GM18858 (cell line): ENCODE results near the gene EYA4.

Source experiments
- ATAC-seq: cut with Tn5 transposase; IDR thresholded peaks from one replicate; pipeline ENCODE4 v1.9.1; 2021; ENCODE audit not compliant: unreplicated experiment

EYA4 gene

DNA sequence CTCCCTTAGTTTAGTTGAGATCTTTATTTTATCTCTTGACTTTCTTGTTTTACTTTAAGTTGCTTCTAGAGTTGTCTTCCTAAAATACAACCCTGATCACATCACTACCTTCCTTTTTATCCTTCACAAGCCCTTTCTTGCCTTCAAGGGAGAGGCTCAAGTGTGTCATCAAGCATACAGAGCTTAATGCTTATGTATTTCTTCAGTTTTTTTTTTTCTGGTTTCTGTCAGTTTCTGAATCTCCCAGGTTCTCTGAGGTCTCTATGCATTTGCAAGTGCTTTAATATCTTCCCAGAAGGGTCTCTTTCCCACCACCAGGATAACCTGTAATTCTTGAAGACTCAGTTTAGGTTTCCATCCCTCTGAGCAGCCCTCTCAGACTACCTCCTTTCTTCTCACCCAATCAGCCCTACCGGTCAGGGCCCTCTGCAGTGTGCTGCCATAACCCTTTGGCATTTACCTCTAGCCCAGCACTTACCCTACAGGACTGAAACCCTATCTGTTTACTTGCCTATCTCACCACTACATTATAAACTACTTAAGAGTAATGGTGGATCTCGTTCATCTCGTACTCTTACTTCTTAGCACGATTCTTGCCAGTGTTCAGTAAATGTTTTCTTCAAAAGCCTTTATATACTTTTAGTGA lies 36.9 kb downstream of the EYA4 start:
- ATAC-seq, result no peak

DNA sequence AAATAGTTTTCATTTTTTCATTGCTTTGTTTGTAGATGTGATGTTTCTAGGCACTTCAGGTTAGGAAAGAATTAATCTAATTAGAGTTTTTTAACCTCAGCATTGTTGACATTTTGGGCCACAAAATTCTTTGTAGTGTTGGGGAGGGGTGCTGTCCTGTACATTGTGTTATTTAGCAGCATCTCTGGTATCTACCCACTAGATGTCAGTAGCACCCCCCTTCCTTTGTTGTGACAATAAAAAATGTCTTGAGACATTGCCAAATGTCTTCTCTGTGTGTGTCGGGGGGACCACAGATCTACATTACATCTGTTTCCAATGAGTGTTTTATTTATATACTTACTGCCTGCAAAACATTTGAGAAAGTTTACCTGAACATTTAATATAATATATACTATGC lies 45.6 kb downstream of the EYA4 start:
- ATAC-seq, result no peak

DNA sequence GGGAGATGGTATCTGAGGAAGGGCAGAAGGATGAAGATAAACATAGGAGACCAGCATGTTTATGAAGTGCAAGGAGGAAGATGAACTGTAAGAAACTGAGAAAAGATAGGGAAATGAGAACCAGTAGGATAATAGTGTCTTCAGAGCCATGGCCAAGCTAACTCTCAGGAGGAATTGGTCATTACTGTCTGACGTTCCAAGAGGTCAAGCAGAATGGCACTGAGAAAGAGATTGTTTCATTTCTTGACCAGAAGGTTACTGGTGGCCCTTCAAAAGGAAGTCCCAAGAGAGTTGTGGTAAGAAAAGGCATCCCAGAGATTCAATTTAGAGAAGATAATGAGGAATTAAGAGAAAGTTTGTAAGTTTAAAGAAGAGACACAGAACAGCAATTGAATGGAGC lies 47.5 kb downstream of the EYA4 start:
- ATAC-seq, result no peak

DNA sequence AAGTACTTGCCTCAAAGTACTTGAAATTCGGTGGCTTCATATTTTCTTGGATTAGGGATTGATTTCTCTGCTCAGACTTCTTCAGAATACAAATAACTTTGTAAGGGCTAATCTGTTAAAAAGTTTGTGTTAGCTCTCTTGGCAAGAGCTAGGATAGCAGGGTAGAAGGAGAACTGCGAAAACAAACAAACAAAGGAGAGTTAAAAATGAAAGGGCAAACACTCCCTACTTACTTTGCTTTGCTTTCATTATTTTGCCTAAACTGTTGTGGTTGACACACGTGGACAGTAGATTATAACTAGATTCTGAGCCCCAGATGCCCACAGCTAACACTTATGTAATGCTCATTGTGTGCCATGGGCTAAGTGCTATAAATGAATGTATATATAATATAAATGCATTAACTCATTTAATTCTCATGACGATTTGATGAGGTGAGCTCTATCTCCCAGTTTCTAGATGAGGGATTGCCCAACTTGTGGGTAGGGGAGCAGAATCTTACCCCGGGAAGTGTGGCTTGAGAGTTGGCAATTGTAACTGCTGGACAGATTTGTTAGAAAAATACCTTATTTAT lies 48.7 kb downstream of the EYA4 start:
- no peak for ATAC-seq

DNA sequence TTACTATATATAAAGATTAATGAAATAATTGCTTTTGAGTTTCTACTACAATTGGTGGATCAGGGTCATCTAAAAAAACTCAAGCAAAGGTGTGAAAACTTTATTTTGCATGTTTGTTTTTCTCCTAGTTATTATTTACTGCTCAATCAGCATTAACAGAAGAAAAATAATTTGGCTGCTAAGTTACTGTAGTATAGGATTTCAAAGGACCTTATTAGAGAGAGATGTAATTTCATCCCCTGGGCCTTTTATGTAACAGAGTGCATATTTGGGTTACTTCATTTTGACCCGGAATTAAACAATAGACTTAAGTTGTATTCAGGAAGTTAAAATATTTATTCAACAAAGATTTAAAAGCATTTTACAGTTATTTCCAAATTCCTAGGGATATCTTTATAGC lies 49.8 kb downstream of the EYA4 start:
- ATAC-seq, result no peak

DNA sequence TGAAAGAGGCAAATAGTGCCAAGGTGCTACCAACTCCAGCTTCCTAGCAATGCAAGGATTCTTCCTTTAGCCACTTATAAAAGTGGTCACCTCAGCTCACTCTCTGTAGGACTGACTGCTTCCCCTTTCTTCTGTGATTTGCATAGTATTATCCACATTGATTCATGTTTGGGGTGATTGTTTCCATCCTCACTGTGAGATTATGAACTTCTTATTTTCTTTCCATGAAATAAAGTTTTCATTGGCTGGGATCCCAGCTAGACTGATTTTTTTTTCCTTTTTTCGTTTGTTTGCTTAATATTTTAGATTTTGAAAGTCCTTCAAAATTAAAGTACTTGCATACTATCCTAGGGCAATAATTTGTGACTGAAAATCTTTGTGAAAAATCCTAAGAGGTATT lies 50.5 kb downstream of the EYA4 start:
- ATAC-seq, result no peak

DNA sequence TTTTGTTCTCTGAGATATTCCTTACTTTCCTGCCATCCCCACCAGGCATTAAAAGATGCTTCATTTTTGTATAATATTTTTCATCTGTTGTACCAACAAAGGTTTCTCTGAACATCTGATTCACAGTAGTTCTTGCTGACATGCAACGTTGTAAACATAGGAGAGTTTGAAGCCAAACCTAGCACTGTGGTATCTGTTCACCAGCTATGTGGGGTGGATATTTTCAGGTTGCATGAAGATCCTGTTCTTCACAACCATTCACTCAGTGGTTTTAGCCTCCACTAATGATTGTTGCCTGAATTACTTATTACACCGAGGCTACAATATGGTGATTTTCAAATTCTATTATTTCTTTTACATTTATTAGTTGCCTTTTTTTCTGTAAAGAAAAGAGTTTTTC lies 56.5 kb downstream of the EYA4 start:
- ATAC-seq, result no peak

DNA sequence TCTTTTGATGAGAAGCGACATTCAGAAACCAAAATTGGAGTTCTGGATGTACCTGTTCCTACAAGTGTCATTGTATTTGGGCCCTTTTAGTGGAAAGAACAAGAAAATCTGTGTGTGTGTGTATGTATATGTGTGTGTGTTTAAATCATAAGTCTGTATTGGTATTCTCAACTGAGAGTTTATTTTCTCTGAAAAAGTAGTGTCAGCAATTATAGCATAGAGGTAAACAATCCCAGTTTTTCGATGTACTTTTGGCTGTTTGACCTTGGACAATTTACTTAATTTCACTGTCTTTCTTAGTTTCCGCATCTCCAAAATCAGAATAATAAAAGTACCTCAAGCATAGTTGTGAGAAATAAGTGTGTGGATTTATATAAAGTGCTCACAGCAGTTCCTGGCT lies 57.2 kb downstream of the EYA4 start:
- no peak for ATAC-seq

DNA sequence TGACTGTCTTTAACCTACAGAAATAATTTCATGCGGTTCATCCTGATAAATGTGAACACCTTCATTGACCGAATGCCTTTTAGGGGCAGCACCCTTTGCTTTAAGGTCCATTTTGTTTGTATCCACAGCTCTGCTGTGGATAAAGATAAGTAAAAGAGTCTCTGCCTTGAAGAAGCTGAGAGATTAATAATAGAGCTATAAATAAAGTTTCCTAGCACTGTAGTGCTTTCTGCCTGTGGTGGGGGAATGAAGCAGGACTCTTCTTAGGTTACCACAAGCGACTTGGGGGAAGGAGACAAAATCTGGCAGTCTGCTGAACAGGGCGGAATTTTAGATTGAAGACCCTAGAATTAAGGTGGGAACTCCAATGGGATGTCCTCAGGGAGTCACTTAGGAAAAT lies 57.6 kb downstream of the EYA4 start:
- no peak for ATAC-seq

DNA sequence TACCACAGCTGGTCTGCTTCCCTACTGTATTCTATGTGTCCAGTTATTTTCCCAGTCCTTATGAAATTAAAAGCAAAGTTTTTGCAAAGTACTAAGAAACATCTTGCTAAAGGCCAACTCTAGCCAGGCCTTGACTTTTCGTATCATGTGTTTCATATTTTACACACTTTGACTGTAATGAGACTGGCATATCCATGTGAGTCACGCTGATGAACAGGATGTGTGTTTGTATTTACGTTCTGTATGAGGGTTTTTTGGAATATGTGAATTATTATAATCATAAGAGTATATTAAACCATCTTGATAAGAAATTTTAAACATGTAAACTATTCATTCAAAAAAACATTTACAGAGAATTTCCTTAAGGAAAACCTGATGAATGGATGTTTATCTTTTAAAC lies 59.7 kb downstream of the EYA4 start:
- ATAC-seq, result no peak

DNA sequence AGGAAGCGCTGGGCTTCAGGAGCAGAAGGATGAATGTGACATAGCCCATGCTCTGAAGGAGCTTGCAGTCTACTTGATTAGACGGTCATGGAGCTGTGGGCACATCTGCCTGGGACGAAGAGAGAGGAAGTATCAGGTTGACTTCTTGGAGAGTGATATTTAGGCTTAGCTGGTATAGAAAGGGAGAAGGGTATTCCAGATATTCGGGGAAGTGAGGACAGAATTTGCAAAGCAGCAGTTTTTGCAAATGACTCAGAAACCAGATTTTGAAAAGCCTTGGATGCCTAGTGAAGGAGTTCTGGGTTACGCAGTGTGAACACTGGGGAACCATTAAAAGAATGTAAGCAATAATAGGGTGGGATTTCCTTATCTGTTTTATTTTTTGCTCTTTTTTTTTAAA lies 60.7 kb downstream of the EYA4 start:
- ATAC-seq, result no peak

DNA sequence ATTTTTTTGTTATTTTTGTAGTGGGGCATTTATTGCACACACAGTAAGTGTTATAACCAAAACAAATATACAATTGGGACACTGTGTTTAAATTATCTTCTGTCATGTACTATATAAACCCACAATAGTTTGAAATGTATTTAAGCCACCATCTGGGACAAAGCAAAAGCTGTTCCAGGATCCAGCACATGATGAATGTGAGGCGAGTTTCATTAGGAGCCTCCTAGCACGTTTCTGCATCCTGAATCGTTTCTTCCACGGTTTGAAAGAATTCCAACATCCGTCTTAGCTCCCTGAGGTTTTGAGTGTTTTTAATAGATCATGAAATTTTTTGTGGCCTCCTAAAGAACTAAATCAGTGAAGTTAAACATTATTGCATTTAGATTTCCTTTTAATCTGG lies 65.8 kb downstream of the EYA4 start:
- no peak for ATAC-seq

DNA sequence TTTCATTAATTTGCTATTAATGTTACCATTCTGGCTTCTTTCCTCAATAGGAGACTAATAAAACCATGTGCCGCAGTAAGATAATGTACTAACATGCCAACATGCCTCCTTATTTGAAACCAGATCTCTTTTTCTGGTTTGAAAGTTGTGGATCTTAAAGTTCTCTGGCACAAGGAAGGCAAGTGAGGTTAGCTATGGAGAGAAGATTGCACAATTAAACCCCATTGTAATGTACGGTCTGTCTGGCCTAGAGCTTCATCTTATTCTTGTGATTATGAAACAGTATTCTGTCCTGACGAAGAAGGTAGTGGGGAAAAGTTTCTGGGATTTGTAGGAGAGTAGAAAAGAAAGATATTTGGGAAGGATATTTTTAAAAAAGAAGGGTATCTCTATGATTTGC lies 68.4 kb downstream of the EYA4 start:
- no peak for ATAC-seq

DNA sequence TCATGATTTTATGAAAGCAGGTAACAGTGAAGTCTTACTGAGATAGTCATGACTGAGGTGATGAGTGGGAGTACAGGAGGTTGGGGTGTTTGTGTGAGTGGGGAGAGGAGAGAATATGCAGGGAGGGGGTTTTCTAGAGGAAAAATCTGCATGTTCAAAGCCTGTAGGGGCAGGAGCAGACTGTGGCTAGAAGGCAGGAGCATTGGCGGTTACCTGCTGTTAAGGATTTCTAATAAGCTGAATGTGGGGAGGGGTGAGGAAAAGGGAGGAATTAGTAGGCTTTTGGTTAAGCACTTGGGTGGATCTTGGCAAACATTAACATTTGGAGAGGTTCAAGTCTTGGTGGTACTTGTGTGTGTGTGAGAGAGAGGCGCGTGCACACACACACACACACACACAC lies 70.8 kb downstream of the EYA4 start:
- ATAC-seq, result no peak

DNA sequence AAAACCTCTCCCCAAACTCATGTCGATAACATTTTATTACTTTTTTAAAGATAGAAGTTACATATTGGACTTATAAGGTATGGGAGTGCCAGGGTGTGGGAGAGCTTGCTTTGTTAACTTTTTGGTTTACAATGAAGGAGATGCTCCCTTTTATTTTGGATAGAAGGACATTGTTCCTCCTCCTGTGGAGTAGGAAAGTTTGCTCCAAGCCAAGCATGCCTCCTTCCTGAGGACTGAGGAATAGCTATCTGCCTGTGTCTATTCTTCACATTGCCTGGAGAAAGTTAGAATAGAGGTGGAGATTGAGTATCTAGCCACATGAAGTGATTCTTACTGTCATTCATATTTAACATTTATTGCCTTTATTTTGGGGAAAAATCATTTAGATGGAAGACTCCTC lies 71.9 kb downstream of the EYA4 start:
- no peak for ATAC-seq

DNA sequence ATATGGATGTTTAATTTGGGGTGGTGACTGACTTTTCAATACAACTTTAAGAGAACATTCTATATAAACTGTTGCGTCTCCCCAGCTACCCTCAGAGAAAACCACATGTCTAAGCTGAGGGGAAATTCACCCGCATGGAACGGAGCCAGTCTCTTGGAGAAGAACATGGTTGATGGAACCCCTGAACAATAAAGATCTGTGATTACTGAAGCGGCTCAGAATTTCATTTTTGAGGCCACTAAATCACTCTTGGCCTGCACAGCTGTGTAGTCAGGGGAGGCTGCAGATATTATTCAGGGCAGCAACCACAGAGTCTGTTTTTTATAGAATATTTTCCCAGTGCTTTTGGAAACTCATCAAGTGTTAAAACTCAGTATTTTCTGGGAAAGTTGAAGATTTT lies 73.8 kb downstream of the EYA4 start:
- ATAC-seq, result no peak

DNA sequence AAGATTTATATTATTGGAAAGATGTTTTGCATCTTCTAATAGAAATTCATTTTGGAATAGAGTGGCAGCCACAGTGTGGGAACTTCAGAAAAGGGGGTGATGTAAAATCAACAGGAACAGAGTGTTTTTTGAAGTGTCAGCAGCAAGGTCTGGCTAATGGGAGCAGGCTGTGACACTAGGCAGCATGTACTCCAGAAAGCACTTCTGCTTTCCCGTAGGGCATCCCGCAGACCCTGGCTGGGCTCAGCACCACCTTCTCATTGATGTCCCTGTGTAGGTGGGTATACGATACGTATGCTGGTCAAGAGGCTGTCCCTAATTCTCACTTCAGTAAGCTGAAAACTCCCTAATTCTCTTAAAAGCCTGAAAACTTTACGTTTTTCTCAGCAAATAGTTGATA lies 74.7 kb downstream of the EYA4 start:
- no peak for ATAC-seq

DNA sequence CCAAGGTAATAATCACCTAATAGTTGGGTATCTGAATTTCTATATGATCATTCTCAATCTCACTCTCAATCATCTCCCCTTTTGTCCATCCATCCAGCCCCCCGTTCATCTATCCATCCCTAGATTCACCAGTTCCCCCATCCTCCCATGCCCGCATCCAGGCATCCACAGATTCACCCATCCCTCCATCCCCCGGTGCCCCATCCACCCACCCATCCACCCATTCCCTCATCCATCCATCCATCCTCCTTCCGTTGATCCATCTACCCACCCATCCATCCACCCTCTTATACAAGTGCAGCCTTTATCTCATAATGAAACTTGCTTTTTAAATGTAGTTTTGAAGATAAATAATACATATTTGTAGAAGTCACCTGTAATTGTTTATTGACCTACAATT lies 76.5 kb downstream of the EYA4 start:
- no peak for ATAC-seq

DNA sequence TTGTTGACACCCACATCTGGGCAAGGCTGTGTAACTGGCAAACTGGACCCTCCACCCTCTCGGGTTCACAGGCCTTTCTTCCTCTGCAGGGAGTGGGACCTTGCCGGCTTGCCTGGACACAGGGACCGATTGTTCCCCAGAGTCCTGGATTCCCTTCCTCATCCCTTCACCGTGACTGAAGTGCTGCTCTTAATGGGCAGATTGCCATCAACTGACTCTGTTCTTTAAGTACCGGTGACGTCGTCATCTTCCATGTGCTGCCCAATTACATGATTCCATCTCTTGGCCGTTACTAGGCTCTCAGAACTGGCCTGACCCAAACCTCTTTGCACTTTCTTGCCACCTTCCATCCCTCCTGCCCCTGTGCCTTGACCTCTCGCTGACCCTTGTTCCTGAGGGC lies 85.4 kb downstream of the EYA4 start:
- ATAC-seq, result no peak

DNA sequence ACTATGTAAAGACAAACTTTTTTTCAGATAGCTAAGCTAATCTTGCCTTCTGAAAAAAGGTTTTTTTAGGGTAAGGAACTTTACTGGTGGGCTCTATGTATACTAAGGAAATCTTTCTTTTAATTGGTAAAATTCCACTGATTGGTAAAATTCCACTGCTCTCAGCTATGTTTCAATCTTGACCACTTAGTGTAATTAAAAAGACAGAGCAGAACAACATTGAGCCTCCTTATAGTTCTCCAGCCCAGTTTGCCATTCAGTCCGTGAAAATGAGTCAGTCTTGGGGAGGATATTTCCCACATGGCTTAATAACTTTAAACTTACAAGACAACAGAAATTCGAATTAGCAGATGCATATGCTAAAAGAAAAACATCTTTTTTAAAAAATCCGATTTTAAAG lies 92.7 kb downstream of the EYA4 start:
- ATAC-seq, result no peak

DNA sequence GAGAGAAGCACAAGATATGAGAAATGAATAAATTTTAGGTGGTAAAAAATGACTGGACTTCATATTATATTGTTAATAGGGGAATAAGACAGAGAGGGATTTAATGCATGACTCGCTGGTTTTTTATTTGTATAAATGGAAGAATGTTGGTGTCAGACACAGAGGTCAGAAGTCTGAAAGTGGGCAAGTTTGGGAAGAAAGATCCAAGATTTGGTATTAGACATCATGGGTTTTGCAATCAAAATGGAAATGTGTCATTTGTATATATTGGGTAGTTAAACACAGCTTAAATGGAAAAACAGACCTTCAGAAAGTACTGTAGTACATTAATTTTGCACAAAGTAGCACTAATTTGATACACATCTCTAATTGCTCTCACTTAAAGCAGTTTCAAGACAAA lies 96.2 kb downstream of the EYA4 start:
- ATAC-seq, result no peak

DNA sequence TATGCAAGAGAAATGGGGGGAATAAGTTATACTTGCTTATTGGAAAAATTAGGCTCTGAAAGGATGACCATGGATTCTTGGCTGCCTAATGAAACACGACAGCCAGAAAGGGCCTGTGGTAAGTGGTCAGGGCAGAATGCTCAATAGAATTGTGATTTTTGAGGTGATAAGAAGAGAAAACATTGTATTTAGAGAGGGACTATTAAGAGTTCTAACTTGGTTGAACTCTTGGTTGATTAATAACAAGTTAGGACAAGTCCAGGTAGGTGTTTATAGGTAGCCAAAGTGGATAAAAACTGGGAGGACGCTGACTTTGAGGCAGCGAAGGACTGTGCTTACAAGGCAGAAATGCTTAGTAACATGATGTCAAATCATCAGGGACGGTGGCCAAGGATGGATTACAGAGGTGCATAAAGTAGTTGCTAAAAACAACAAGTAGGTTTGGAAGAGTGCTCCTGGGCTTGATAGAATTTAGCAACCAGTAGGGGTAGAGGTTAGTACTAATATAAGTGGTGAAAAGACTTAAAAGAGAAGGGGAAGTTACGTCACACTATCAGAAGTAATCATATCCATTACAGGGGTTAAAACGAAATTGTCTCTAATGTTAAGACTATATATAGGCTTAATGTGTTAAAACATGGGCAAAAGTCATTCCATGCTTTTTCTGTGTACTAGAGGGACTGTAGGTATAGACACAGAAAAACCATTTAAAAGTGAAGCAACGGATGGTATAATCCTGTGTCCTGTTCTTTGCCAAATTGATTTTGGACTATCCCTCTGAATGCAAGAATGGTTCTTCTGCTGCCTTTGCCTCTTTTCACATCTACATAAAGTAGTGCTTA lies 98.6 kb downstream of the EYA4 start:
- no peak for ATAC-seq

DNA sequence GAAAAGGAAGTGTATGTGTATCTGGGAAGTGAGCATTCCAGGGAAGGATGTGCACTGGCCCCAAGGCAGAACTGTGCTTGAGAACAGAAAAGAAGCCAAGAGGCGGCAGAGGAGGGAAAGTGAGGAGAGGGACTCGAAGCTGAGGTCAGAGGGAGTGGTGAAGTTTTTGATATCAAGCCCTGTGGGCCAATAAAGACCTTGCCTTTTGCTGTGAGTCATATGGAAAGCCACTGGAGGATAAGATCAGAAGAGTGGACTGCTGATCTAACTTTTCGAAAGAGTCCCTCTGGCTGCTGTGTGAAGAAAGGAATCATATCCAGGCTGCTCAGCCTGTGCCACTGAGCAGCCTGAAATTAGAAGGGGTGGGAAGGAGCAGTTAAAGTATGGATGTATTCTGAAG lies 99.4 kb downstream of the EYA4 start:
- no peak for ATAC-seq
